ENCODE data around the gene IQGAP1. TPM values are rescaled to one million over a fixed set of nuclear protein-coding genes. Genes with fewer than 3 reads are reported as not detected.

The IQGAP1 gene
- total and polyA plus RNA-seq, 2 of the 13 experiments (the other 11 are each of a cell fraction or from before 2014, with no cell fraction given): 29.5 to 37.9 TPM

DNA sequence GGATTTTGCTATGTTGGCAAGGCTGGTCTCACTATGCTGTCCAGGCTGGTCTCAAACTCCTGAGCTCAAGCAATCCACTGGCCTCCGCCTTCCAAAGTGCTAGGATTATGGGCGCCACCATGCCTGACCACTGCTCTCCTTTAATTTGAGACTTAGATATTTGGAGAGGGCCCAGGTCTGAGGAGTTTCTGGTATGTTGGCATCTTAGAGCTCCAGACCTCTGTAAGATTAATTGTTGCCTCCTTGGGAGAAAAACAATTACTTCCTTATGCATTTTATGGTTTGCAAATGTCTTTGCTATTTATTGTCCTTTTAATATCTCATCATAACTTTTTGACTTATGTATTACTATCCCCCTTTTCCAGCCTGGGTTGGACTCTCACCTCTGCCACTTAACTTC, 33.1 kb upstream of the IQGAP1 start:
- H3K36me3 ChIP-seq (replicated peaks in 1 of 2; ENCODE audit: control insufficient read depth in 1 of 2, insufficient read depth in 2 of 2, low read length in 2 of 2): no peaks in the 10 kb centered on the region
- FAIRE-seq (no peak), ATAC-seq (no peak), DNase-seq (ENCODE audit: low spot score) (no peak)
- ChIA-PET POLR2A (no interaction called here), CTCF (ENCODE audit: low intra/inter-chr PET ratio, low total read pairs) (no interaction called here)
- in situ Hi-C loops (cut with HindIII; ENCODE audit: extremely low pct_ligation_motif_present, low pct_unique_long_range_greater_than_20kb) (no loop called here), intact Hi-C loops (cut with micrococcal nuclease; ENCODE audit: unreplicated experiment) (no loop called here)
- H3K4me2 ChIP-seq (ENCODE audit: low read depth, low read length): no peak overlapping the region
- no peak overlapping the region for H3K9ac ChIP-seq (ENCODE audit: insufficient read depth, low read depth, low read length)
- BruUV-seq (replicated peaks): no TSS peak
- H3K9me3 ChIP-seq (ENCODE audit: low read length): no peaks in the 10 kb centered on the region
- no peak overlapping the region for H3K27ac ChIP-seq (ENCODE audit: extremely low read length, insufficient read depth, low read length)
- H3K4me3 ChIP-seq (replicated peaks in 1 of 3; ENCODE audit: insufficient read depth in 1 of 3, low read depth in 2 of 3, low read length in 3 of 3): no peak overlapping the region
- H3K27me3 ChIP-seq (ENCODE audit: control insufficient read depth in 1 of 2, insufficient read depth in 2 of 2, low read length in 2 of 2): 0 out of 5 replicates have a peak, but pooled peaks cover 0 to 4% of the 10 kb centered on the region in 2 experiments
- no peak overlapping the region for H2AFZ ChIP-seq (ENCODE audit: low read length)
- no peaks in the 10 kb centered on the region for H3K79me2 ChIP-seq (ENCODE audit: insufficient read depth, low read length)
- H4K20me1 ChIP-seq (ENCODE audit: insufficient read depth, low read length): no peaks in the 10 kb centered on the region
- 0 out of 2 replicates have a peak, but pooled peaks cover 6% of the 10 kb centered on the region for H3K4me1 ChIP-seq (ENCODE audit: insufficient read depth, low read length)
- 95% methylated on average over 2 of the region's 2 CpGs for WGBS (ENCODE audit: low lambda C conversion rate)
- TF ChIP-seq, protein P1, sequence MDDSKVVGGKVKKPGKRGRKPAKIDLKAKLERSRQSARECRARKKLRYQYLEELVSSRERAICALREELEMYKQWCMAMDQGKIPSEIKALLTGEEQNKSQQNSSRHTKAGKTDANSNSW (CRISPR knock-in tag; IDR thresholded peaks at IDR 0.05; ENCODE audit: borderline replicate concordance): no peak
- TF ChIP-seq, protein P2, sequence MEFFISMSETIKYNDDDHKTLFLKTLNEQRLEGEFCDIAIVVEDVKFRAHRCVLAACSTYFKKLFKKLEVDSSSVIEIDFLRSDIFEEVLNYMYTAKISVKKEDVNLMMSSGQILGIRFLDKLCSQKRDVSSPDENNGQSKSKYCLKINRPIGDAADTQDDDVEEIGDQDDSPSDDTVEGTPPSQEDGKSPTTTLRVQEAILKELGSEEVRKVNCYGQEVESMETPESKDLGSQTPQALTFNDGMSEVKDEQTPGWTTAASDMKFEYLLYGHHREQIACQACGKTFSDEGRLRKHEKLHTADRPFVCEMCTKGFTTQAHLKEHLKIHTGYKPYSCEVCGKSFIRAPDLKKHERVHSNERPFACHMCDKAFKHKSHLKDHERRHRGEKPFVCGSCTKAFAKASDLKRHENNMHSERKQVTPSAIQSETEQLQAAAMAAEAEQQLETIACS (CRISPR knock-in tag; IDR thresholded peaks at IDR 0.05): no peak
- no peak for TF ChIP-seq ZFX (CRISPR knock-in tag; IDR thresholded peaks at IDR 0.05; ENCODE audit: low read depth)
- TF ChIP-seq, protein P3, sequence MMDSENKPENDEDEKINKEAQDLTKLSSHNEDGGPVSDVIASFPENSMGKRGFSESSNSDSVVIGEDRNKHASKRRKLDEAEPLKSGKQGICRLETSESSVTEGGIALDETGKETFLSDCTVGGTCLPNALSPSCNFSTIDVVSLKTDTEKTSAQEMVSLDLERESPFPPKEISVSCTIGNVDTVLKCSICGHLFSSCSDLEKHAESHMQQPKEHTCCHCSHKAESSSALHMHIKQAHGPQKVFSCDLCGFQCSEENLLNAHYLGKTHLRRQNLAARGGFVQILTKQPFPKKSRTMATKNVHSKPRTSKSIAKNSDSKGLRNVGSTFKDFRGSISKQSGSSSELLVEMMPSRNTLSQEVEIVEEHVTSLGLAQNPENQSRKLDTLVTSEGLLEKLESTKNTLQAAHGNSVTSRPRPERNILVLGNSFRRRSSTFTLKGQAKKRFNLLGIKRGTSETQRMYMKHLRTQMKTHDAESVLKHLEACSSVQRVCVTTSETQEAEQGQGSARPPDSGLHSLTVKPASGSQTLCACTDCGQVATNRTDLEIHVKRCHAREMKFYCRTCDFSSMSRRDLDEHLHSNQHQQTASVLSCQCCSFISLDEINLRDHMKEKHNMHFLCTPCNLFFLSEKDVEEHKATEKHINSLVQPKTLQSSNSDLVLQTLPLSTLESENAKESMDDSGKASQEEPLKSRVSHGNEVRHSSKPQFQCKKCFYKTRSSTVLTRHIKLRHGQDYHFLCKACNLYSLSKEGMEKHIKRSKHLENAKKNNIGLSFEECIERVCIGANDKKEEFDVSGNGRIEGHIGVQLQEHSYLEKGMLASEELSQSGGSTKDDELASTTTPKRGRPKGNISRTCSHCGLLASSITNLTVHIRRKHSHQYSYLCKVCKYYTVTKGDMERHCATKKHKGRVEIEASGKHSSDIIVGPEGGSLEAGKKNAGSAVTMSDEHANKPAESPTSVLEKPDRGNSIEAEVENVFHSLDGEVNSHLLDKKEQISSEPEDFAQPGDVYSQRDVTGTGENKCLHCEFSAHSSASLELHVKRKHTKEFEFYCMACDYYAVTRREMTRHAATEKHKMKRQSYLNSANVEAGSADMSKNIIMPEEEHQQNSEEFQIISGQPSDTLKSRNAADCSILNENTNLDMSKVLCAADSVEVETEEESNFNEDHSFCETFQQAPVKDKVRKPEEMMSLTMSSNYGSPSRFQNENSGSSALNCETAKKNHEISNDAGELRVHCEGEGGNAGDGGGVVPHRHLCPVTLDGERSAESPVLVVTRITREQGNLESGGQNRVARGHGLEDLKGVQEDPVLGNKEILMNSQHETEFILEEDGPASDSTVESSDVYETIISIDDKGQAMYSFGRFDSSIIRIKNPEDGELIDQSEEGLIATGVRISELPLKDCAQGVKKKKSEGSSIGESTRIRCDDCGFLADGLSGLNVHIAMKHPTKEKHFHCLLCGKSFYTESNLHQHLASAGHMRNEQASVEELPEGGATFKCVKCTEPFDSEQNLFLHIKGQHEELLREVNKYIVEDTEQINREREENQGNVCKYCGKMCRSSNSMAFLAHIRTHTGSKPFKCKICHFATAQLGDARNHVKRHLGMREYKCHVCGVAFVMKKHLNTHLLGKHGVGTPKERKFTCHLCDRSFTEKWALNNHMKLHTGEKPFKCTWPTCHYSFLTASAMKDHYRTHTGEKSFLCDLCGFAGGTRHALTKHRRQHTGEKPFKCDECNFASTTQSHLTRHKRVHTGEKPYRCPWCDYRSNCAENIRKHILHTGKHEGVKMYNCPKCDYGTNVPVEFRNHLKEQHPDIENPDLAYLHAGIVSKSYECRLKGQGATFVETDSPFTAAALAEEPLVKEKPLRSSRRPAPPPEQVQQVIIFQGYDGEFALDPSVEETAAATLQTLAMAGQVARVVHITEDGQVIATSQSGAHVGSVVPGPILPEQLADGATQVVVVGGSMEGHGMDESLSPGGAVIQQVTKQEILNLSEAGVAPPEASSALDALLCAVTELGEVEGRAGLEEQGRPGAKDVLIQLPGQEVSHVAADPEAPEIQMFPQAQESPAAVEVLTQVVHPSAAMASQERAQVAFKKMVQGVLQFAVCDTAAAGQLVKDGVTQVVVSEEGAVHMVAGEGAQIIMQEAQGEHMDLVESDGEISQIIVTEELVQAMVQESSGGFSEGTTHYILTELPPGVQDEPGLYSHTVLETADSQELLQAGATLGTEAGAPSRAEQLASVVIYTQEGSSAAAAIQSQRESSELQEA (CRISPR knock-in tag; IDR thresholded peaks at IDR 0.05; ENCODE audit: not compliant biosample characterization): no peak
- TF ChIP-seq DPF2 (CRISPR knock-in tag; IDR thresholded peaks at IDR 0.05; ENCODE audit: borderline replicate concordance, low read depth): no peak
- no peak for TF ChIP-seq PHF21A (CRISPR knock-in tag; IDR thresholded peaks at IDR 0.05)
- TF ChIP-seq ZSCAN12 (CRISPR knock-in tag; IDR thresholded peaks at IDR 0.05): no peak
- no peak for TF ChIP-seq FIP1L1 (IDR thresholded peaks at IDR 0.05; ENCODE audit: borderline replicate concordance, insufficient read depth, low read depth, low read length)
- TF ChIP-seq, protein P4, sequence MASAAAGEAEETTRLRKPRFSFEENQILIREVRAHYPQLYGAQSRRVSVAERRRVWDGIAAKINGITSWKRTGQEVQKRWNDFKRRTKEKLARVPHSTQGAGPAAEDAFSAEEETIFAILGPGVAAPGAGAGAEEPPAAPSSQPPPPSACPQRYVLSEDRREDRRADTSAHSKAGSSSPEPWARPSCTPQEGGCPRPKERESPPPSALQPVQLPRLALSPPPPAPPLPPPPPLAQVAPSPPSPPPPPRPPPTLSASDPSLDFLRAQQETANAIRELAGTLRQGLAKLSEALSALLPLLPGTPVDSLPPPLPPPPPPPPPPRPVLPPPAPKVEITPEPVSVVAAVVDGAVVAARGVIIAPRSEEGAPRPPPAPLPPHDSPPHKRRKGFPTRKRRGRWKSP (CRISPR knock-in tag; IDR thresholded peaks at IDR 0.05): no peak
- no peak for TF ChIP-seq ZNF136 (CRISPR knock-in tag; IDR thresholded peaks at IDR 0.05; ENCODE audit: low read depth)
- TF ChIP-seq, protein P5, sequence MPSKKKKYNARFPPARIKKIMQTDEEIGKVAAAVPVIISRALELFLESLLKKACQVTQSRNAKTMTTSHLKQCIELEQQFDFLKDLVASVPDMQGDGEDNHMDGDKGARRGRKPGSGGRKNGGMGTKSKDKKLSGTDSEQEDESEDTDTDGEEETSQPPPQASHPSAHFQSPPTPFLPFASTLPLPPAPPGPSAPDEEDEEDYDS (CRISPR knock-in tag; IDR thresholded peaks at IDR 0.05): no peak
- TF ChIP-seq ZNF510 (CRISPR knock-in tag; IDR thresholded peaks at IDR 0.05; ENCODE audit: low read depth): no peak
- TF ChIP-seq ZNF234 (CRISPR knock-in tag; conservative IDR thresholded peaks at IDR 0.05): no peak
- TF ChIP-seq MTF1 (CRISPR knock-in tag; IDR thresholded peaks at IDR 0.05): no peak

Measured in HepG2 (cell line).